GM18517 (cell line): ENCODE results near the gene PAN3.
"Not testable (repeated sequence)": the region's sequence is repeated elsewhere in the genome, so short reads cannot be mapped to it uniquely, and the experiment has no call there.

Experiments
- ATAC-seq: cut with Tn5 transposase; IDR thresholded peaks from one replicate; pipeline ENCODE4 v1.9.1; 2021; ENCODE audit warnings: mild to moderate bottlenecking, moderate library complexity; ENCODE audit not compliant: unreplicated experiment

Gene PAN3

GRCh38 chr13:28138012-28138755, at the start of gene PAN3:
Gene PAN3 (plus strand): TSS chr13:28138545. CDS start chr13:28138658, 113 bp downstream.
- ATAC-seq: peak; percentile 45

- ATAC-seq: no peak
These were observed 49.3 kb upstream of the PAN3 start for GRCh38 chr13:28089065-28089464.

GRCh38 chr13:28092431-28092830, 45.9 kb upstream of the PAN3 start:
- no peak for ATAC-seq

- ATAC-seq: no peak
These were observed 44.5 kb upstream of the PAN3 start for GRCh38 chr13:28093881-28094280.

- ATAC-seq: no peak
These were observed 44.0 kb upstream of the PAN3 start for GRCh38 chr13:28094306-28094705.

GRCh38 chr13:28097503-28097902, 40.8 kb upstream of the PAN3 start:
- ATAC-seq: no peak

GRCh38 chr13:28099396-28100149, 38.8 kb upstream of the PAN3 start:
- no peak for ATAC-seq

GRCh38 chr13:28100150-28101121, 37.9 kb upstream of the PAN3 start, which contains the start of gene FLT3:
Gene FLT3 (minus strand): TSS chr13:28100576. CDS start chr13:28100510, 66 bp downstream.
- no peak for ATAC-seq

- ATAC-seq: not testable (repeated sequence)
These were observed 36.5 kb upstream of the PAN3 start for GRCh38 chr13:28101886-28102285.

GRCh38 chr13:28106976-28107375, 31.4 kb upstream of the PAN3 start:
- ATAC-seq: no peak

GRCh38 chr13:28110414-28110813, 27.9 kb upstream of the PAN3 start:
- ATAC-seq: no peak

- no peak for ATAC-seq
These were observed 21.6 kb upstream of the PAN3 start for GRCh38 chr13:28116736-28117135.

- ATAC-seq: no peak
These were observed 20.5 kb upstream of the PAN3 start for GRCh38 chr13:28117689-28118377.

- no peak for ATAC-seq
These were observed 18.0 kb upstream of the PAN3 start for GRCh38 chr13:28120317-28120716.

GRCh38 chr13:28121224-28121623, 17.1 kb upstream of the PAN3 start:
- no peak for ATAC-seq

GRCh38 chr13:28128030-28128429, 10.3 kb upstream of the PAN3 start:
- ATAC-seq: no peak

GRCh38 chr13:28128926-28129325, 9.4 kb upstream of the PAN3 start:
- ATAC-seq: no peak

GRCh38 chr13:28129911-28130693, 8.2 kb upstream of the PAN3 start:
- ATAC-seq: no peak

- ATAC-seq: no peak
These were observed 6.7 kb upstream of the PAN3 start for GRCh38 chr13:28131646-28132045.

GRCh38 chr13:28136916-28137315, 1.4 kb upstream of the PAN3 start:
- no peak for ATAC-seq
